HG03460 (cell line): ENCODE results near the gene CCDC70.
"Not testable (repeated sequence)": the region's sequence is repeated elsewhere in the genome, so short reads cannot be mapped to it uniquely, and the experiment has no call there.

Experiments used
- ATAC-seq: cut with Tn5 transposase; IDR thresholded peaks from one replicate; pipeline ENCODE4 v1.9.1; 2021; ENCODE audit not compliant: unreplicated experiment

The CCDC70 gene

GRCh38 chr13:51905787-51906186, 44.0 kb downstream of the CCDC70 start:
- ATAC-seq = no peak

- no peak for ATAC-seq
Observed at GRCh38 chr13:51906581-51906980, 44.8 kb downstream of the CCDC70 start.

GRCh38 chr13:51907040-51907732, 45.4 kb downstream of the CCDC70 start:
- ATAC-seq = no peak

GRCh38 chr13:51909265-51909664, 47.5 kb downstream of the CCDC70 start:
- ATAC-seq = not testable (repeated sequence)

DNA sequence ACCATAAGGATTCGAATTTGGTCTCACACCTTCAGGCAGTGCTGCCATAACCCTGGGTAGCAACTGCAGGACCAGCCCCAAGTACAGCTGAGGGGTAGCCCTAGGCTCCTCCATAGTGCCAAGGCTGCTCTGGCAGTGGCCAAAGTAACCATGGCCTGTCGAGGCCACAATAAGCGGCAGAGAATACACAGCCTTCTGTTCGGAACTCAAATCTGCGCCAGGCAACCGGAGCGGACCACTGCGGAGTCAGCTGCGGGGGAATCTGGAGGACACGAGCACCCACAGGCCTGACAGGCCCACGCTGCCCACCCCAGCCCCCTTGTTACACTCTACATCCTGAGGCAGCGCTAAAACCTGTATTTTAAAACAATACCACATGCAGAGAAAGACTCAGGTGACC, 48.7 kb downstream of the CCDC70 start:
- ATAC-seq = no peak

DNA sequence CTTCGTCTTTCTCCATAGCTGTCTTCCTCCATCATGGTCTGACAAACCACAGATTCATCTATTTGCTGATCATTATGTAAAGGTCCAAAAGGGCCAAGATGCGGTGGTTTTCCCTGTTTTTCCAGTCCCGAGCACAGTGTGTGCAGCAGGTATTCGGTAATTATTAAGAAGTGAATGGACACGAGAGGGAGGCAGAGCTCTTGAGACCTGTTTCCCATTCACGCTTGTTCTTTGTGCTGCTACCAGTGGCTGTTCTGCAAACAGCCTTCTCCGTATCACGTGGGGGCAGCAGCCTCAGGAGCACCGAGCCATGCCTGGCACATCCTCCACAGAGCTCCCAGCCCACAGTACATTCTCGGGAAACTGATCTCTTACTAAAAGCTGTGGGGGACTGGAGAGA, 50.3 kb downstream of the CCDC70 start:
- no peak for ATAC-seq

- no peak for ATAC-seq
Observed at GRCh38 chr13:51912511-51913225, 50.9 kb downstream of the CCDC70 start.

- no peak for ATAC-seq
Observed at GRCh38 chr13:51913421-51914136, 51.8 kb downstream of the CCDC70 start.

- ATAC-seq = no peak
Observed at GRCh38 chr13:51914137-51914493, 52.3 kb downstream of the CCDC70 start.
